Testis (tissue), 5 donors: Measurements from ENCODE around the gene TNFSF4. TPM values are rescaled to one million over a fixed set of nuclear protein-coding genes. Genes with fewer than 3 reads are reported as not detected.
A peak's percentile ranks its signal among the peaks of the same experiment; 100 is the strongest.

Experiments used
- DNase-seq: peaks from one replicate; pipeline ENCODE4 v3.0.0-alpha.2; 2019
- H3K27ac ChIP-seq, 2 donors: fragments of 200-600 bp; sonication (generic); one replicate each; pipeline ENCODE4 v1.5.1; 2019
- H3K27me3 ChIP-seq: fragments of 200-600 bp; sonication (generic); one replicate; pipeline ENCODE4 v1.5.1; 2019
- H3K36me3 ChIP-seq: fragments of 200-600 bp; sonication (generic); one replicate; pipeline ENCODE4 v1.5.1; 2017; ENCODE audit warnings: low read depth; ENCODE audit errors: missing control alignments
- H3K4me1 ChIP-seq: fragments of 200-600 bp; sonication (generic); one replicate; pipeline ENCODE4 v1.5.1; 2019
- H3K4me3 ChIP-seq, 2 donors: fragments of 200-600 bp; sonication (generic); one replicate each; pipeline ENCODE4 v1.5.1; 2017 to 2019
- H3K9me3 ChIP-seq: fragments of 200-600 bp; sonication (generic); one replicate; pipeline ENCODE4 v1.5.1; 2017
- CTCF ChIP-seq, 3 experiments: fragments of 450-650 bp in 2 of 3; fragments of 200-600 bp in 1 of 3; sonication (generic) in 1 of 3; IDR thresholded peaks; one replicate each; pipeline ENCODE4 v1.5.1; 2016 to 2019; ENCODE audit warnings: antibody characterized with exemption in 3 of 3, mild to moderate bottlenecking in 2 of 3, moderate library complexity in 1 of 3
- POLR2A ChIP-seq: fragments of 450-650 bp; IDR thresholded peaks from one replicate; pipeline ENCODE4 v1.6.1; 2017; ENCODE audit warnings: antibody characterized with exemption, mild to moderate bottlenecking, moderate library complexity
- WGBS, 2 donors: methylation state at CpG; one replicate each; pipeline ENCODE4 v1.1.5; 2018; 5-methylcytosine and 5-hydroxymethylcytosine counted together
- intact Hi-C: fragments of 100-400 bp; cut with DNase I; formaldehyde crosslinking; loops from one replicate; pipeline ENCODE4 v1.15.1; 2023; ENCODE audit warnings: low total_unique reads
- long read RNA-seq, 2 donors: transcript quantifications; one replicate each; lab custom pipeline, GENCODE V29; 2026
- polyA plus RNA-seq: library from polyadenylated mRNA; stranded (reverse); fragments of 350-450 nt; fragmentation: Illumina TruSeq; extraction: RNeasy Lipid Tissue Mini Kit (QIAGEN cat#74804); gene quantifications from one replicate; pipeline ENCODE4 v1.2.3, GENCODE V29; 2014; ENCODE audit warnings: low read depth, low replicate concordance; ENCODE audit not compliant: insufficient read depth
- total RNA-seq, 2 donors: library from RNA; depleted of rRNA; stranded (reverse); fragments of >200 nt; gene quantifications; one replicate each; pipeline ENCODE4 v1.2.3, GENCODE V29; 2016

The TNFSF4 gene
- total RNA-seq (10 to 100 TPM; 11.5 to 17.6 TPM), polyA plus RNA-seq (11.2 TPM)
- long read RNA-seq, donor 1, partial matches to known transcripts, result 0 of 1 reads
- long read RNA-seq, donor 1, other reads (novel, unspliced or antisense), result 0 of 1 reads
- long read RNA-seq, donor 2, partial matches to known transcripts, result 0 of 1 reads
- long read RNA-seq, donor 2, other reads (novel, unspliced or antisense), result 0 of 1 reads

GRCh38 chr1:173206816-173207568 is at the start of gene TNFSF4:
TSS of gene TNFSF4 (minus strand) at chr1:173207331. CDS start at chr1:173207176, 155 bp downstream.
- intact Hi-C loops, result no loop called here
- no peak within 1 kb of the TSS for H3K4me3 ChIP-seq
- no peaks in the 10 kb centered on the region for H3K27me3 ChIP-seq
- DNase-seq, result peak; percentile 61
- peaks cover 3% of the 10 kb centered on the region for H3K4me1 ChIP-seq
- TF ChIP-seq POLR2A (no peak), CTCF (IDR thresholded peaks at IDR 0.05) (no peak)
- no peaks in the 10 kb centered on the region for H3K9me3 ChIP-seq
- WGBS, 2 donors, result 27 to 37% methylated on average over 11 of the region's 11 CpGs
- peak within 1 kb of the TSS in 1 of 2 donors; percentile 28 for H3K27ac ChIP-seq
- H3K36me3 ChIP-seq, result no peaks in the 10 kb centered on the region

GRCh38 chr1:173255214-173255813 is 48.2 kb upstream of the TNFSF4 start:
- H3K27ac ChIP-seq, result no peak overlapping the region
- peak; percentile 31 for DNase-seq
- no peaks in the 10 kb centered on the region for H3K27me3 ChIP-seq
- intact Hi-C loops, result no loop called here
- H3K36me3 ChIP-seq, result no peaks in the 10 kb centered on the region
- H3K9me3 ChIP-seq, result no peaks in the 10 kb centered on the region
- H3K4me3 ChIP-seq, result no peak overlapping the region
- no peaks in the 10 kb centered on the region for H3K4me1 ChIP-seq
- no peak for TF ChIP-seq POLR2A
- TF ChIP-seq CTCF (IDR thresholded peaks at IDR 0.05), result peak; percentile 45 to 67 (median 59)
- 34 to 48% methylated on average over 3 of the region's 3 CpGs for WGBS, 2 donors

GRCh38 chr1:173253046-173253445 is 45.9 kb upstream of the TNFSF4 start:
- Histone ChIP-seq H3K9me3 (no peaks in the 10 kb centered on the region), H3K27me3 (no peaks in the 10 kb centered on the region), H3K36me3 (no peaks in the 10 kb centered on the region), H3K4me1 (no peaks in the 10 kb centered on the region), H3K27ac (no peak overlapping the region), H3K4me3 (no peak overlapping the region)
- WGBS, 2 donors, result 87 to 96% methylated on average over 3 of the region's 3 CpGs
- no peak for DNase-seq
- intact Hi-C loops, result no loop called here
- TF ChIP-seq POLR2A, result no peak
- no peak for TF ChIP-seq CTCF (IDR thresholded peaks at IDR 0.05)

- Histone ChIP-seq H3K9me3 (no peaks in the 10 kb centered on the region), H3K36me3 (no peaks in the 10 kb centered on the region), H3K4me3 (no peak overlapping the region), H3K4me1 (no peaks in the 10 kb centered on the region), H3K27me3 (no peaks in the 10 kb centered on the region), H3K27ac (no peak overlapping the region)
- intact Hi-C loops, result no loop called here
- DNase-seq, result no peak
- TF ChIP-seq POLR2A (no peak), CTCF (IDR thresholded peaks at IDR 0.05) (no peak)
These were observed 42.2 kb upstream of the TNFSF4 start for GRCh38 chr1:173249349-173249748.
